ENCODE results near the gene COL21A1.

The COL21A1 gene

DNA sequence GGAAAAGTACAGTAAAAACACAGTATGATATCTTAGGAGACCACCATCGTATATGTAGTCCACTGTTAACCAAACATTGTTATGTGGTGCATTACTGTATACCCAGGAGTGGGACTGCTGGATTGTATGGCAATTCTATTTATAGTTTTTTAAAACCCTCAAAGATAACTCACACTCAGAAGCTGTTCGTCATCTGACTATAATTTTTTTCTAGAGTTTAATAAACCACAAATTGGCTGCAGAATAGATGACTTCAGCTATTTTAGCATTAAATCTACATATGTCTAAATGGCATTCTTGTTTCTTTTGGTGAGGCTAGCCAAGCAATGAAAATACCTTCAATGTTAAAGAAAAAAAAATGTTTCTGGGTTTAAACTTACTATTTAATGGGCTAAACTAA is 237.7 kb downstream of the COL21A1 start:
- no peaks in the 10 kb centered on the region for H3K79me2 ChIP-seq
- H3K4me2 ChIP-seq (ENCODE audit: low read length), result no peak overlapping the region
- no peaks in the 10 kb centered on the region for H3K9me3 ChIP-seq (ENCODE audit: control insufficient read depth, low read length)
- no peak overlapping the region for H3K9ac ChIP-seq
- H3K4me3 ChIP-seq (ENCODE audit: low read depth, low read length), result no peak overlapping the region
- TF ChIP-seq CTCF (IDR thresholded peaks at IDR 0.05), result no peak
- no peaks in the 10 kb centered on the region for H3K36me3 ChIP-seq (ENCODE audit: control insufficient read depth, insufficient read depth, low read length)
- no peaks in the 10 kb centered on the region for H3K4me1 ChIP-seq
- H3K27me3 ChIP-seq (ENCODE audit: control insufficient read depth, insufficient read depth, low read length), result no peaks in the 10 kb centered on the region
- no peak overlapping the region for H2AFZ ChIP-seq
- H3K27ac ChIP-seq, result no peak overlapping the region

Measured in parathyroid adenoma (tissue), 2 donors.